Measurements from ENCODE around the gene CORT.
"Not testable (repeated sequence)": the region's sequence is repeated elsewhere in the genome, so short reads cannot be mapped to it uniquely, and the experiment has no call there.

The CORT gene

DNA sequence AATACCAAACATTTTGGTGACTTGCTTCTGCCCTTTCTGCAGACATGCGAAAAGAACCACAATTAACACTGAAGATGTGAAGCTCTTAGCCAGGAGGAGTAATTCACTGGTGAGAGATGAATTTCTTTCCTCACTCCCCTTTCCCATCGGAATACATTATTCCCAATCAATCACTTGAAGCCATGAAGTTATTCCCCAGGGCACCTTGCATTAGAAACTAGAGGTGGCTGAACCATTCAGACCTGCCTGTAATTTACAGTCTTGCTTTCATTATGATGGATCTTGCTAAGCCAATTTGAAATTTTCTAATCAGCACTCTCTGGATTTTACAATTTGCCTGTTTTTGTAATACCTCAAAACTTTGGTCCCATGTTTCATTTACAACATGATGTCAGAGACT is 9.5 kb upstream of the CORT start:
- DNase-seq: no peak

DNA sequence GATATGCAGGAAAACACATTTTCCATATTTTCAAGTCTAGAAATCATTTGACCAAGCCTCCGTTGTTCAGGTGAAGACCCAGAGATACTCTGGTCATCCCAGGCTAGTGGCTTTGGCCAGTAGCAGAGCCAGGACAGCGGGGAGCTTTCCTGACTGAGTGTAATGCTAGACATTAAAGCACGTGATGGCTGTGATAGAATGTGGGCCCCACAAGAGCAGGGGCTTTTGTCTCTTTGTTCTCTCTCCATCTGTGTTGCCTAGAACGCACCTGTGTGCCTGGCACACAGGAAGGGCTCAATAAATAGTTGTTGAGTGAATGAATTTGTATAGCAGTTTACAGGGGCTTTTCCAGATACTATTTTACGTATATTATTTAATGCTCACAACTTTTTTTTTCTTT is 9.0 kb upstream of the CORT start:
- DNase-seq: no peak

DNA sequence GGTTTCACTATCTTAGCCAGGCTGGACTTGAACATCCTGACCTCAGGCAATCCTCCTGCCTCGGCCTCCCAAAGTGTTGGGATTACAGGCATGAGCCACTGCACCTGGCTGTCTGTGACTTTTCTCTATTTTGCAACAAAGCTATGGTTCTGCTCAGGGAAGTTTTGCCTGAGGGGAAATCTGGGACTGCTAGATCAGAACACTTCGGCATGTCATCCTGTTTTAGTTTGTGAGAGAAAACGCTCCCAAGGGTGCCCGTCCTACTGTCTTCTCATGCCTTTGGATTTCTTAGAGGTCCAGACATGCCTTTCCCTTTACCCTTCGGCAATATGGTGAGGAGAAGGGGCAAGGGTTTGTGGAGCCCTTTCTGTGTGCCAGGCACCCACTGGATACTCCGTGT is 5.6 kb upstream of the CORT start:
- no peak for DNase-seq

- DNase-seq: no peak
Measured at GRCh38 chr1:10444795-10445397, 4.9 kb upstream of the CORT start.

DNA sequence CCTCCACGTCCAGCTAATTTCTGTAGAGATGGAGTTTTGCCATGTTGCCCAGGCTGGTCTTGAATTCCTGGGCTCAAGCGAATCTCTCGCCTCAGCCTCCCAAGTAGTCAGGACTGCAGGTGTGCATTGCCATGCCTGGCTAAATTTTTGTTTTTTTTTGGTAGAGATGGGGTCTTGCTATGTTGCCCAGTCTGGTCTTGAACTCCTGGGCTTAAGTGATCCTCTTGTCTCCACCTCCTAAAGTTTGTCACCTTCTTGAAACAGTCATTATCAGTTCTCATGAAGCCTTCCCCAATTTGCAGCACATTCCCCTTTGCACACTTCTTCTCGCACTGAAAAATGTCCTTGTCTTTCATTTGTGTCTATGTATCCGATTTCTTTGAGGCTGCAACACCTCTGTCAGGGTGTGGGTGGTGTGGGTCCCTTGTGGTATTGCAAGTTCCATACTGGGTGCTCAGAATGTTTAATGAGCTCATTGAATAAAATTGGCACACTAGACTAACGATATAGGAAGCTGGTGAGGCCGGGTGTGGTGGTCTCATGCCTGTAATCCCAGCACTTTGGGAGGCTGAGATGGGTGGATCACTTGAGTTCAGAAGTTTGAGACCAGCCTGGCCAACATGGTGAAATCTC is 2.9 kb upstream of the CORT start:
- DNase-seq: no peak

DNA sequence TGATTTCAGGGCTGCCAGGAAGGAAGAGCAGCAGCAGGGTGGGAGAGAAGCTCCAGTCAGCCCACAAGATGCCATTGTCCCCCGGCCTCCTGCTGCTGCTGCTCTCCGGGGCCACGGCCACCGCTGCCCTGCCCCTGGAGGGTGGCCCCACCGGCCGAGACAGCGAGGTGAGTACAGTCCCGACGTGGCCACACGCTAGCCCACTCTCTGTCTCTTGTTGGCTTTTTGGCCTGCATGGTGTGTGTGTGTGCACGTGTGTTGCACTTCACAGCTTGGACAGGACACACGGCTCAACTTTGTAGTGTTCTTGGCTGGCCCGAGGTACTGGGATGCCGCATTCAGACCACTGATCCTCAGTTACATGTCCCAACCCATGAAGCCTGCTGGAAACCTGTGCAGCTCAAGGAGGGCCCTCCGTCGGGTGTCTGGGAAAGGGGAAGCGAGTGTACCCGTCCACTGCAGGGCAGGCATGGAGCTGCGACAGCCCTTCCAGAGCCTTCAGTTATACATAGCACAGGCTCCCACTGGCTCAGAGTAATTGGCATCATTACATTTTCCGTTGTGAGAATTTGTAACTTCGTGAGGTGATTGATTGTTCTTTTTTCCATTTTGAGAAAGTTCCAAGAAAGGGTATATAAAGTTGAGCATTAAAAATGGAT is 454 bp downstream of the CORT start:
- DNase-seq: no peak

DNA sequence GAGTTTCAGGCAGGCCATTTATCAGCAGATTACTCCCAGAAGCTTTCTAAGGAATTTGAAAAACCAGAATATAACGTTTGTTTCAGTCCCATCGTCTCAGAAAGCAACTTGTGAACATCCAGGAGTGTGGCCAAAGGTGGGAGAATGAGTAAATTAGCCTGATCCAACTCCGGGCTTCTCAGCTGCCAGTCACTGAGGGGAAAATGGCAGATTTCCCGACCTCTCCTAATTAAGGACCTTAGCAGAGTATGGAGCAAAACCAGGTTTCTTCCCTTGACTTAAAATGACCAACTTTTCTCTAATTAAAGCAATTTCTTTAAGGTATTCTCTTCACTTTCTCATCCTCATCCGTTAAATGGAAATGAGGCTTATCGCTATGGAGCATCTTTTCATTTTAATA is 1.0 kb downstream of the CORT start:
- DNase-seq: no peak

- peak in 1 of 2 donors; percentile 17 for DNase-seq
Measured at GRCh38 chr1:10451287-10451686, 1.5 kb downstream of the CORT start.

- no peak for DNase-seq
Measured at GRCh38 chr1:10456048-10456447, 6.2 kb downstream of the CORT start.

GRCh38 chr1:10456661-10457060 is 6.8 kb downstream of the CORT start:
- DNase-seq: no peak

DNA sequence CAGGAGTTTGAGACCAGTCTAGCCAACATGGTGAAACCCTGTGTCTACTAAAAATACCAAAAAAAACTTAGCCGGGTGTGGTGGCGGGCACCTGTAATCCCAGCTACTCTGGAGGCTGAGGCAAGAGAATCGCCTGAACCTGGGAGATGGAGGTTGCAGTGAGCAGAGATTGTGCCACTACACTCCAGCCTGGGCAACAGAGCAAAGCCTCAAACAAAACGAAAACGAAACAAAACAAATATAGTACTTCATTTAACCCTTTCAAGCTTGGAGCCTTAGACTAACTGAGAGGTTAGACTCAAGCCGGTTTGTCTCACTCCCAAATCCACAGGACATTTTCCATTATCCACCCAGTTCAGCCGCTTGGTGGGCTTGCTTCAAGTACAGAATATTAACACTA is 7.6 kb downstream of the CORT start:
- DNase-seq: not testable (repeated sequence)

- no peak for DNase-seq
Measured at GRCh38 chr1:10457875-10458274, 8.0 kb downstream of the CORT start.

DNA sequence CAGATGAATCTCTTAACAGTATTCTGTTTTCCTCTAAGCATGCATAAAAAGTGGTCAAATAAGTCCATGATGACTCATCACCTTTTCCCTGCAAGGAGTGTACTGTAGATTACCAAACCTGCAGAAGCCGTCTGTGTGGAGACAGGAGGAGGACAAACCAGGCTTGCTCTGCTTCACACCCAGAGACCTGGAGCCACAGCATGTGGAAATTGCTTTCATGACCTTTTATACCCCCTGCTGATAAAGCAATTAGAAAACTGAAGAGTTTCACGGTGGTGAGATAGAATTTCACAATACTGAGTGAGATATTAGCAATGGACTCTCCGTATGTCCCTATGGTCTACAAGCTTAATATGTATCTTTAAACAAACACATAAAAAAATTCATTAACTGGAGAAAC is 9.4 kb downstream of the CORT start:
- DNase-seq: no peak

- no peak for DNase-seq
Measured at GRCh38 chr1:10467078-10467477, 17.2 kb downstream of the CORT start.

- DNase-seq: no peak
Measured at GRCh38 chr1:10470043-10470442, 20.2 kb downstream of the CORT start.

DNA sequence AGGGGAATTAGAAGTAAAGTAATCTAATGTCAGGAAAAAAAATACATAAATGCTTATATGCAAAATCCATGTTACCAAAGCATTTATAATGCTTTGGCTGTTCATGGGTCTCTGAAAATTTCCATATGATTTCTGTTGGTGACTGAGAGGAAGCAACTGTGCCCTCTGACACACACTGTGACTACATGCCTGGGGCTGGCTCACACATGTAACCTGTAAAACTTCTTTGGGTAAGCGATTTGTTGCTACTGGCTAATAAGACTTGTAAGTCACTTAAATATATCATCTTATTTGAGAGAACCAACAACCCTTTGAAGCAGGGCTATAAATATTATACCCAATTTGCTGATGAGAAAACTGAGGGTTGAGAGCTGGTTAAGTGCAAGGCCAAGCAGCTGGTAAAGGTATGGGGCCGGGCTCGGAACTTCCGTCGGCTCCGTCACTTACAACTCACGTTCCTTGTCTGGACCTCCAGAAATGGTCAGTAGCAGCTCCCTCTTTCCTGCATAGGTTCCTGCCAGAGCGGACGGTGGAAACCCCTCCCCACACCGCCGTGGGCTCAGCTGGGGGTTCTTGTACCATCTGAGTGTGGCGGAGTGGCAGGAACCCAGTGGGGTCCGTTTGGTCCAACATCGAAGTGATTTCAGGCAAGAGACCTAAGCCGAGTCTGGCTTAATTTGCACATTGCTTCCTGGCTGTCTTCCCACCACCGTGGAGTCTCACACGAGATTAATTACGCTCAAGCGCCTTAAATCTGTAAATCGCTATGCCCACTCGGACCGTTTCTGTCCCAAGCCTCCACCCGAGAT is 21.8 kb downstream of the CORT start:
- no peak for DNase-seq

DNA sequence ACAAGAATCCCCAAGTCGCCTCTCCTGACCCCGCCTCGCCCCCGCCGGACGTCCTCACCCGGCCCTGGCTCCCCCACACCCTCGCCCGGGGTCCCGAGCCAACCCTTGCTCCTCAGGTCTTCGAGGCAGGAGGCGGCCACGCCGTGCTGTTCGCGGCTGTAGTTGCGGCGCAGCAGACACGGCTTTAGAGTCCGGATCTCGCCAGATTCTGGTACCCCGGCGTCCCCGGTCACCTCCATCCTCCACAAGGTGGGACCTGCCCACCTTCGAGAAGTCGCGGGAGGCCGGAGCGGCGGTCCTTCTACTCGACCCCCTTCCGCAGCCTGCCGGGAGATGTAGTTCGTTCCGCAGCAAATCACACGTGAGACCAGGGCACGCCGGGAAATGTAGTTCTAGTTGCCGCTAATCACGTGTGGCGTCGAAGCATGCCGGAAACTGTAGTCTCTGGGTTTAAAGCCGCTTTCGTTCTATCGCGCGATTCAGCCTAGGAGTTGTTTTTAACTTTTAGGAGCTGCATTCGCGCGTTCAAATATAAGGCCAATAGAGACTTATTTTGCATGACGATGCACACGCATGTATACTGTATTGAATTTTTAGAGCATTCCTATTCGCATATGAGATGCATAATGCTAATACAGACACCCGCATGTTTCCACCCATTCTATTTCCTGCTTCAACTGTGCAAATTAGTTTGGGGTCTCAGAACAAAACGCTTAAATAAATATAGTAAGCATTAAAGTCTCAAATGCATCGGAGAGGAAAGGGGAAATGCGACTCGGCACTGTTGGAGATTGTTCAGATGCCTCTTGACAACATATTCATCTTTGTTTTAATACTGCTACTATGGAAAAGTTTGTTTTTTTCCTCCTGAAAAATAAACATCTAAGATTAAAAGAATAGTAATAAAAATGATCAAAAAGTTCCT is 22.7 kb downstream of the CORT start, which contains the start of gene DFFA:
TSS of gene DFFA (minus strand) at position 310 of the 925 bp plus-strand sequence. CDS start at position 239, 71 bp downstream.
- peak; percentile 91 to 95 for DNase-seq

DNA sequence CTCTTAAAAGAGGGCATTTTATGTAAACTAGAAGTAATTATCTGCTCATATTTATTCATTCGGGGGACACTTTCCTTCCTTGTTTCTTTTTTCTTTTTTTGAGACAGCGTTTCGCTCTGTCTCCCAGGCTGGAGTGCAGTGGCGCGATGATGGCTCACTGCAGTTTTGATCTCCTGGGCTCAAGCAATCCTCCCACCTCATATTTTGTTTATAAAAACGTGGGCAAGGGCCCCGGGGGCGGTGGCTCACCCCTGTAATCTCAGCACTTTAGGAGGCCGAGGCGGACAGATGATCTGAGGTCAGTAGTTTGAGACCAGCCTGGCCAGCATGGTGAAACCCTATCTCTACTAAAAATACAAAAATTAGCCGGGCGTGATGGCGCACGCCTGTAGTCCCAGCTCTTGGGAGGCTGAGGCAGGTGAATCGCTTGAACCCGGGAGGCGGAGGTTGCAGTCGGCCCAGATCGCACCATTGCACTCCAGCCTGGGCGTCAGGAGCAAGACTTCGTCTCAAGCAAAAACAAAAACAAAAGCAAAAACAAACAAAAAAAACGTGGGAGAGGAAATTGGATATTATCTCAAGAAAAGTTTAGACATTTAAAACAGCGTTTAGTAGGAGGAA is 23.4 kb downstream of the CORT start:
- no peak for DNase-seq

DNA sequence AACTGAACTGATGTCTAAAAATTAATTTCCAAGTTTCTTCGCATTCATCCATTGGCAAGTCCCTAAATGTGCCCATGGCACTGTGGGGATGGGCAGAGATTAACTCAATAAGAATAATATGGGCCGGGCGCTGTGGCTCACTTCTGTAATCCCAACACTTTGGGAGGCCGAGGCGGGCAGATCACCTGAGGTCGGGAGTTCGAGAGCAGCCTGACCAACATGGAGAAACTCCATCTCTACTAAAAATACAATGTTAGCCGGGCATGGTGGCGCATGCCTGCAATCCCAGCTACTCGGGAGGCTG is 24.4 kb downstream of the CORT start:
- not testable (repeated sequence) for DNase-seq

- DNase-seq: peak; percentile 71 to 77
Measured at GRCh38 chr1:10474613-10475507, 25.0 kb downstream of the CORT start, which contains the start of gene PEX14. Gene PEX14, plus strand, starts transcription at chr1:10474950. Its CDS starts 17 bp downstream, at chr1:10474967.

DNA sequence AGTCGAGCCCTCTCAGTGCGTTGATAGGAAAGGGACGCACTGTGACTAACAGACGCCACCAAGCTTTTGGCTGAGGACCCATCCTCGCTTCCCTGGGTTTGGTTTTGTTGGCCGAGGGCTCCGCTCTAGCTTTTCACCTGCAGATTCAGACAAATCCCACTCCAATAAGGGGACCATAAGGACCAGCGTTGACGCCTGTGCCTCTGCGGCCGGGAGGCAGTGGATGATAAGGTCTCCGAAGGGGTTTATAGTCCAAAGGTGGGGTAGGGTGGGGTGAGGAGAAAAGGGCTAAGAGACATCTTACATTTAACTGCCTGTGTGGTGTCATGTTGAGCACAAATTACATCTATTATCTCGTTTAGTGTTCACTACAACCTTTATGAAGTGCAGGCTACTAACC is 25.7 kb downstream of the CORT start:
- DNase-seq: no peak

All from hippocampal formation (tissue), 2 donors.